ENCODE measurements around the gene MAPK8IP2.
"Not testable (repeated sequence)": the region's sequence is repeated elsewhere in the genome, so short reads cannot be mapped to it uniquely, and the experiment has no call there.

Gene MAPK8IP2

DNA sequence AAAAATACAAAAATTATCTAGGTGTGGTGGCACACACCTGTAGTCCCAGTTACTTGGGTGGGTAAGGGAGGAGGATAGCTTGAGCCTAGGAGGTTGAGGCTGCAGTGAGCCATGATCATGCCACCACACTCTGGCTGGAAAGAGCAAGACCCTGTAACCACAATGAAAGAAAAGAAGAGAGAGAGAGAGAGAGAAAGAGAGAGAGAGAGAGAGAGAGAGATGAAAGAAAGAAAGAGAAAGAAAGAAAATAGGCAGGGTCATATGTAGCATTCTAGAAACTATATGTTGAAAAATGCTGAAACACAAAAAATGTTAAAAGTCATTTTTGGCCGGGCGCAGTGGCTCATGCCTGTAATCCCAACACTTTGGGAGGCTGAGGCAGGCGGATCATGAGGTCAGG is 13.7 kb downstream of the MAPK8IP2 start:
- DNase-seq: not testable (repeated sequence)

DNA sequence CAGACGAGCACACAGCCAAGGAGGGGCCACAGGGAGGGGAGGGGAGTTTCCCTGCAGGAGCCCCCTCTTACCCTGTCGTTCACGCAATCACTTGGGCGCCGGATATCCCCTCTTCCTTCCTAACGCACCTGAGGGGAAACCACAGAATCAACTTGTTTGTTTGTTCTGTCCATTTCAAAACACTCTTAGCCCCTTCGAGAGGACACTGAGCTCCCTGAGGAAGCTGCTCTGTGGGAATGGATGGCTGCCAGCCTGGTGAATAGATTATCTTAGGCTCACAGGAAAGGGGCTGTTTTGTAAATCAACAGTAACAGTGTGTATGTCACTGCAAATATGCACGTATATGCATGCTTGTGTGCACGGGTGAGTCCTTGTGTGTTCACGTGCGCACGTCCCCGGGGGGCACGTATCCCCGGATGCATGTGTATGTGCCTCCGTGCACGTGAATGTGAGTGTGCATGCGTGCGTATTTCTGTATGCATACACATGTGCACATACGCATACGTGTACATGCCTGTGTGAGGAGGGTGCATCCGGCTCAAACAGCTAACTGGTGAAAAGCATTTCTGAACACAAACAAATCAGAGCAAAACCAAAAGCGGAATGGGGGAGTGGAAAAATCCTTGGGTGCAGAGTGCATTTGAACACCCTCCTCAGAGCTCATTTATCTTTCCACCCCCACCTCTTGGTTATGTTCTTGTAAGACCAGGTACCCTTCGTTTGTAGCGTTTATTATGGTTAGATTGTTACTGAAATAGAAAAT is 20.2 kb downstream of the MAPK8IP2 start:
- peak; percentile 86 for DNase-seq

DNA sequence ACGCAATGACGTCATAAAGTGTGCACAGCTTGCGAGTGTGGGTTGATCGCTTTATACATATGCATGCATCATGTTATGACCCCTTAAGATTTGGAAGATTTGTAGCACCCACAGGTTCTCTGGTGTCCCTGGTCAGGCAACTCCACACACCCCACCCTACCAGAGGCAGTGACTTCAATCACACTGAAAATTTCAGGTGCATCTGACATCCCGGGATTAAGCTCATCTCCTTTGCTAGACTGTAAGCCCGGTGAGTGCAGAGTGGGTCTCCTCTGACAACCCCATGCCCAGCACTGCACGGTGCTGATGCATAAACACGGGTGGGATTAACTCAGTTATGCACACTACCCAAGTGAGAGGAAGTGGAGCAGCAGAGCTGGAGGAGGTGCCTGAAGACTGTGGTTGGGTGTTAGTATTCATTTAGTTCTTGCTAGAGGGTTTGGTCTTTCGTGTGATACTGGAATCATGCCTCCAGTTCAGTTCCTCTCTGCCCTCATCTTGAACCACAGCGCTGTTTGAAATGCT is 20.8 kb downstream of the MAPK8IP2 start:
- DNase-seq: no peak

DNA sequence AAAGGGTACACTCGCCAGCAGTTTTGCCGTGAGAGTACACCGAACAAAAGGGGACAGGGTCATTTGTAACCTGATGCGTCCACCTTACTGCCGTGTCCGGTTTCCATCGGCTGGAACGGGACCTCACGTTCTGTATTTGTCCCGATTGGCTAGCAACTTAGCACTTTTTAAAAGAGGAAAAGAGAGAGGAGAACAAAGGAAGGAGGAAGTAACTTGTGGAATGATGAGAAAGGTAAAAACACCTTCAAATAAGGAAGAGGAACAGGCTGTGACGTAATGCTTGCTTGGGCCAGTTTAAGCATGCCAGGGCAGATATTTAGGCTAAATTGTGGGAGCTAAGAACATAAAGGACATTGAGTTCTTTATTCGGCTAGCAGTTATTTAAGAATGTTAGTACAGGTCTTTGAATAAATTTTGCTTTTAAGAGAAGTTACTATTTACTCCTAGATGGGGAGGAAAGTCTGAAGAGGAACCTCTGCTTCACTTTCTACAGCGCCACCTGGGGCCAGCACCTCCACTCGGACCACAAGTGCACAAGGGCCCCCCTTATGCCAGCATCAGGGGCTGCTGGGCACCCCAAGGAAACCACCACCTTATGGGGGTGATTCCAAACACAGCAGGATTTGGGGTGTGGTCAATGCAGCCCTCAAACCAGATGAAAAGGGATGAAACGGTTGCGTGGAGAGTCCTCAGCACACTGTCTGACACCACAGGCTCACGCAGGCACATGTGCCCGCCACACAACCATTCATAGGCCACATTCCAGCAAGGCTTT is 21.5 kb downstream of the MAPK8IP2 start:
- DNase-seq: no peak

DNA sequence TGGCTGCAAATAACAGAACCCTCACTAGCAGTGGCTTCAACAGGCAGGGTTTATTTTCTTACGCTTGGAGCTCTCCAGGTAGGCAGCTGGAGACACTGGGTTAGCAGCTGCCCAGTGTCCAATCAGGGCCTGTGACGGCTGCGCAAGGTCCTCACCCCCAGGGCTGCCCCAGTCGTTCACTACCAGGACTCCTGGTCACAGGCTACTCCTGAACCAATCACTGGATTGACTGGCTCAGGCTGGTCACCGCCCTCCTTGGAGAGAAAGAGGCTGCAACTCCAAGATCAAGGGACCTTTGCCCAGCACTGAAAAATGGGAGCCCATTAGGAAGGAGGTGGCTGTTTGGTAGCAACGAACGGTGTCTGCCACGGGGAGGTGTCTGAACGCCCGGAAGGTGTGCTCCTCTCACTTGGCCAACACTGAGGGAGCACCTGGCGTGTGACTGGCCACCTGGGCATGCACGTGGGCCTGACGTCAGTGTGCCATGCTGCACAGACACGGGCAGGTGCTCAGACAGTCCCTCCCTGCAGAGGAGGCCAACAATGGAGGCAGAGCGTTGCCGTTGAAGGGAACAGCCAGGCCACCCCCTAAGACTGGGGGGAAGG is 22.2 kb downstream of the MAPK8IP2 start:
- DNase-seq: no peak

DNA sequence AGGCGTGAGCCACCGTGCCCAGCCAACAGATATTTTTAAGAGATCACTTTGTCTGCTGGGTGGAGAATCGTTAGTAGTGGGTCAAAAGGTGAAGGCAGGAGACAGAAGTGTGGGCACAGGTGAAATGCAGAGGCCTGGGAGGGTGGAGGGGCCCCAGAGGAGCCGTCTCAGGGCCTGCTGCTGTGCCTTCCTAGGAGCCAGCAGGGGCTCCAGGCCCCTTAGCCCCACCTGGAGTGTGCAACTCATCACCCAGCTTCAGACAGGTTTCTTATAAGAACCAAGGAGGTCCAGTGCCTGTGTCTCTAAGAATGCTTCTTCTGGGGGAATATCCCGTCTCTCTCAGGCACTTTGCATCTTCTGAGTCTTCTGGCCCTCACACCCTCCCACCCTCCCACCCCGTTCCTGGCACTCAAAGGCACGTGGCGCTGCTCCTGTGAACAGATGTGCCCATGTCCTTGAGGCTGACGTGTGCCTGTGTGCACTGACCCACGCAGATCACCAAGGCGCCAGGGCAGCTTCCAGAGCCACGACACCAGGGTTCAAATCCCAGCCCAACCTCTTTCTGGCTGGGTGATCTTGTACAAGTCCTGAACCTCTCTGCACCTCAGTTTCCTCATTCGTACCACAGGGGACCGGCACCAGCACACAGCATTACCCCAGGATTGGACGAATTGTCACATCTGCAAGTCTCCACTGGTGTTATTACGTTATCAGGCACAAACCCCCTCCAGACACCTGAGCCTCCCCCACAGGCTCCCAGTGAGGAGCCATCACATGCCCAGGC is 23.9 kb downstream of the MAPK8IP2 start:
- no peak for DNase-seq

DNA sequence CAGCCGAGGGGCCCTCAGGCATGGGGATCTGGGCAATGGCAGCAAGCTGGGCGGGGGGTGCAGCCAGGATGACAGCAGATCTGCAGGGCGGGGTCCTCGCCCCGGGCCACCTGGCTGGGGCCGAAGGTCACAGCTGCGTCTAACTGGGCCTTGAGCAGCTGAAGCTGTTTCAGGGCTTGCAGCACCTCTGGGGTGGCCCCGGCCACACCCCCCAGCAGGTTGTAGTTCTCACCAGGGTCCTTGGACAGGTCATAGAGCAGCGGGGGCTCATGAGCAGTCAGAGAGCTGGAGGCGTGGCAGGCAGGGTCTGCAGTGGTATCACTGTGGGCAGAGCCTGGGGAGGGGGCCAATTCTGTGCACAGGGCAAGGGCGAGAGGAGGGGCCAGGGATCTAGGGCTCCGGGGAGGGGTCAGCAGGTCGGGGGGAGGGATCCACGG is 24.6 kb downstream of the MAPK8IP2 start:
- no peak for DNase-seq

DNA sequence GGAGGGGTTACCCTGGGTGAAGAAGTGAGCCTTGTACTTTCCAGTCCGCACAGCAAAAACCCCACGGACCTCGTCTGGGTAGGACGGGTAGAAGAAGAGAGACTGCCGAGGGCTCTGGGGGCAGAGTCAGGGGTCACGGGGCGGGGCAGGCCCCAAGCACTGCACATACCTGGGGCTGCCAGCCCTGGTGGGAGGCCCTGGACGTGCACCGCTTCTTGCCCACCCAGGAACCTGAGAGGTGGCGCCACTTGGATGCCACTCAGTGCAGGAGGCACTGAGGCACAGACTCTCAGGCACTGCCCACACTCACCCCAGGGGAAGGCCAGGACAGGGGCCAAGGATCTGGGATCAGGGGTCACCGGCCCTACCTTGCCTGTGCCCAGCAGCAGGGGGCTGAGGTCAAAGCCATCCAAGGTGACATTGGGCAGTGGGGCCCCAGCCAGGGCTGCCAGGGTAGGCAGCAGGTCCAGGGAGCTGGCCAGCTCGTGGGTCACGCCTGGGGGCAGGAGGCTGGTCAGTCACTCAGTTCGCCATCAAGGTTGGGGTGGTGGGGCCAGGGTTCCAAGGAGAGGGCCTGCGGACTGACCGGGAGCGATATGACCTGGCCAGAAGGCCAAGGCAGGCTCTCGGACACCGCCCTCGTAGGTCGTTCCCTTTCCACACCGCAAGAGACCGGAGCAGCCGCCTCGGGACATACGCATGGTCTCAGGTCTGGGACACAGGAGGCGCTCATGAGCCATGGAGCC is 25.1 kb downstream of the MAPK8IP2 start:
- DNase-seq: no peak

DNA sequence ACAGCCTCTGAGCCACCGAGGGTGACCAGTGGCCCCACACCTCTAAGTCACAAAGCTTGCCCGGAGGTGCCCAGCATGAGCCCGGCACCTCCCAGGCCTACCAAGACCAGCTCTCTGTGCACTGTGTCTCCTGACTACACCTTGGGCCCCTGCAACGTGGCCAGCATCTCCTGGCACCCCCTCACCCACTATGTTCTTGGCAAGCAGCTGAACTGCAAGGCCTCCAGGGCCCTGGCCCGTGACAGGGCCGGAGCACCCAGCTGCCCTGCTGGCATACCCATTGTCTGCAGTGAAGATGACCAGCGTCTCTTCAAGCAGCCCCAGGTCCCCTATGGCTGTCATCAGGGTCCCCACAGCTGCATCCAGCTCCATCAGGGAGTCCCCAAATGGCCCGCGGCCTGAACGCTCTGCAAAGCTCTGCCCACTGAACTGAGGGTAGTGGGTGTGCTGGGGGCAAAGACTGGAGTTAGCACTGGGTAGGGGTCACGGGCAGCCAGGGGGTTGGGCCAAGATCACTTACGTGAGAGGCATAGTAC is 25.8 kb downstream of the MAPK8IP2 start:
- DNase-seq: no peak

DNA sequence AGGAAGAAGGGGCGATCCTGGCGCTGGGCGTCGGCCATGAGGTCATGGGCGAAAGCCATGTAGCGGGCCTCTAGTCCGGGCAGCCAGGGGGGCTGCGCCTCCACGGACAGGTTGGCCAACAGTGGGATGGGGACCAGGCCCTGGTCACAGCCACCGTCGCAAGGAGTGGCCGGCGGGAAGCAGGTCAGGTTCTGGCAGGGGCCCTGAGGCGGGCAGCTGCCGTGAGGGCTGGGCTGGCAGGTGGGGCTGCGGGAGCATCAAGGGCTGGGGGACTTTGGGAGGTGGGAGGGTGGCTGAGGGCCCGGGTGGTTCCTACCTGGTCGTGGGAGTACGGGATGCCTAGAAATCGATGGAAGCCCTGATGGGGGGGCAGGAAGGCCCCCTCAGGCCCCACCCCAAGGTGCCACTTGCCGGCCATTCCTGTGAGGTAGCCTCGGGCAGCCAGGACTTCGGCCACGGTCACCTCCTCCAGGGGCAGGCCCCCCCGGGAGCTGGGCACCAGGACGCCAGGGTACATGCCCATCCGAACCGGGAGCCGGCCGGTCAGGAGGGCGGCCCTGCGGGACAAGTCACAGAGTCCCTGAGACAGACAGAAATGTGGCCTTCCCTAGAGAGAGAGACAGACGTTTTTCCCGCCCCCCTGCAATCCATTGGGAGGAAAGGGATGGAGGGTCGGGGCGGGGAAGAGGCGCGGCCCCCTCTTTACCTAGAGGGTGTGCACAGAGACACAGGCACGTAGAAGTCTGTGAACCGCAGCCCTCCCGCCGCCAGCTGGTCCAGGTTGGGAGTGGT is 26.5 kb downstream of the MAPK8IP2 start:
- no peak for DNase-seq

DNA sequence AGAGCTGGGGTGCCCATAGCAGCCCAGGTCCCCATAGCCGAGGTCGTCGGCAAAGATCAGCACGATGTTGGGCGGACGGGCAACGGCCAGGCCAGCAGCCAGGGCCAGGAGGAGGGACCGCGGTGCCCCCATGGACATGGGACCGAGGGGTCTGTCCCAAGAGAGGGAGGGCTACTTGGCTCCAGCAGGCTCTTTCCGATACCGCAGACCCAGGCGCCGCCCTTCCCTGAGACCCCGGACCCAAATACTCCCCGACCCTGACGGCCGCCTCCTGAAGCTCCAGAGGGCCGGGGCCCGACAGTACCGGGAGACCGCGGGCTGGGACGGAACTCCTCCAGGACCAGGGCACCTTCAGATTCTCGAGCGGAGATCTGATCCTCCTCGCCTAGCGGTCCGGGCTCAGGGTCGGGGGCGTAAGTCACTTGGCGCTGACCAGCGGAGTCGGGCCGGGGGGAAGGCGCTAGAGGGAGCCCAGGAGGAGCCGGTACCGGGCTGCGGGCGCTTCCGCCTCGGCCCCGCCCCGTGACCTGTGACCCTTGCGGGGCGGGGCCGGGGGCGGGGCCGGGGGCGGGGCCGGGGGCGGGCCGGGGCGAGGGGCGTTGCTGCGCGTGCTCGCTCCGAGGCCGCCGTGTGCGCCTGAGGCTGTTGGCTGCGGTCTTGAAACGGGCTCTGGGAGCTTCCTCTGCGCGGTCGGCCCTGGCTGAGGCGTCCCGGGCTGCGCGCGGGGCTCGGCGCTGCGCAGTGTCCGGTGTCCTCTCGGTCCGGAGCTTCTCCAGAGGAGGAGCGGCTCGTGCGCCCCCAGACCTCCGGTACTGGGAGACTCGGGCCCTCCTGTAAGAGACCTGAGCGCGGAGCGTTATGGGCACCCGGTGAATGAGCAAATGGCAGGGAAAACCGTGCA is 27.3 kb downstream of the MAPK8IP2 start, which contains the start of gene ARSA:
Gene ARSA (minus strand): TSS at position 511 of the 901 bp plus-strand sequence. CDS start 373 bp downstream, at position 138.
- DNase-seq: peak; percentile 69

DNA sequence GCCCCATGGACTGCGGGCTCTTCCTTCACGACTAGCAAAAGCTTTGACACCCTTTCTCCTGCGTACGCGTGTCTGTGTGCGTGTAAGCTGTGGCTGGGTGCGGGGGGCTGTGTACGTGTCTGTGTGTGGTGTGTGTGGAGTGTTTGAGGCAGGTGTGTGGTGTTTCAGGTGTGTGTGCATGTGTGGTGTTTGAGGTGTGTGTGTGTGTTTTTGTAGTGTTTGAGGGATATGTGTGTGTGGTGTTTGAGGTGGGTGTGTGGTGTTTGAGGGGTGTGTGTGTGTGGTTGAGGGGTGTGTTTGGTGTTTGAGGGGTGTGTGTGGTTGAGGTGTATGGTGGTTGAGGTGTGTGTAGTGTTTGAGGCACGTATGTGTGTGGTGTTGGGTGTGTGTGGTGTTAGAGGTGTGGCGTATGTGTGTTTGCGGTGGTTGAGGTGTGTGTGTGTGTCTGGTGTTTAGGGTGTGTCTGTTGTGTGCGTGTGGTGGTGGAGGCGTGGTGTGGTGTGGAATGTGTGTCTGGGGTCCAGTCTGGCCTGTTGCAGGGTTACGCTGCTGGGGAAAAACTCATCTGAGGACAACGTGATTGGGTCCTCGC is 28.0 kb downstream of the MAPK8IP2 start:
- DNase-seq: no peak

DNA sequence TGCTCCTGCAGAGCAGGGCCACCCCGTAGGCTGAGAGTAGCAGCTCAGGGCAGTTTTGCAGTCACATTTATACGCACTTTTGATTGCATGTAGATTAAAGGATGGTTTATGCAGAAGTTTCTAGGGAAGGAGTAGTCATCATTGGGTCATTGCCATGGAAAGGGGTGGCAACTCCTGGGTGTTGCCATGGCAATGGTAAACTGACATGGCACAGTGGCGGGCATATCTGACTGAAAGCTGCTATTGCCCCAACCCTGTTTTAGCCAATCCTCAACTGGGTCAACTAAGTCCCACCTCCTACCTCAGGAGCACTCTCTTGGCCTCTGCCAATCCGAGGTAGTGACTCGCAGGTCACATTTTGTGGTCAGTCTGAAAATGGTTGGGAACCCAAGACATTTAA is 29.8 kb downstream of the MAPK8IP2 start:
- DNase-seq: no peak

DNA sequence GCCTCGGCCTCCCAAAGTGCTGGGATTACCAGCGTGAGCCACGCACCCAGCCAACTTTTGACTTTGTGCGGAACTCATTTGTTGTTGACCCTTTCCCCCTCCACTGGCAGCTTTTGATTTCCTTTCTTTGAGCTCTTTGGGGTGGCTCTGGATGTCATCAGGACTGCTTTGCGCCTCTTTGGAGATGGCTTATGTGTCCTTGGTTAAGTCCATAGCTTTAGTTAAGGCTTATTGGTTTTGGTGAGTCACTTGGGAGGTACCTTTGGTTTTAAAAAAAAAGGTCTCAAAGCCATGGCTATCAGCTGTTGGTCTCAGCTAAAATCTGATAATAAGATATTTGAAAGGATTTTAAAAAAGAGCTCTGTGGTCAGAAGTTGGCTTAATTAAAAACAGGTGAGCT is 32.5 kb downstream of the MAPK8IP2 start:
- DNase-seq: no peak

DNA sequence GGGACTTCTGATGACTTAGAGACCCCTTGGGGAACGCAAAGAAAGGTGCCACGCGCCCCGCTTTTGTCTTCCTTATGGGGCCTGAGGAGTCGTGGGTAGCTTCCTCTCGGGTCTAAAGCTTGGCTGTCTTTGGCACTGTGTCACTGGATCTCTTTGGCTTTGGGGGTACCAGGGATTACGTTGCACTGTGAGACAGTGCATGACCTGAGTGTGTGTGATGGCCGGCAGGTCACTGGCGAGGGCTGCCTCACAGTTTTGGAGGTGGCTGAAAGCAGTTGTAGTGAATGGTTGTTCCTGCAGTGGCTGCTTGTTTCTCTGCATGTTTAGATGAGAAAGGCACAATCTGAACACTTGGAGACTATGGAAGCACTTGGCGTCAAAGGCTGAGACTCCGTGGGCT is 33.2 kb downstream of the MAPK8IP2 start:
- DNase-seq: no peak

DNA sequence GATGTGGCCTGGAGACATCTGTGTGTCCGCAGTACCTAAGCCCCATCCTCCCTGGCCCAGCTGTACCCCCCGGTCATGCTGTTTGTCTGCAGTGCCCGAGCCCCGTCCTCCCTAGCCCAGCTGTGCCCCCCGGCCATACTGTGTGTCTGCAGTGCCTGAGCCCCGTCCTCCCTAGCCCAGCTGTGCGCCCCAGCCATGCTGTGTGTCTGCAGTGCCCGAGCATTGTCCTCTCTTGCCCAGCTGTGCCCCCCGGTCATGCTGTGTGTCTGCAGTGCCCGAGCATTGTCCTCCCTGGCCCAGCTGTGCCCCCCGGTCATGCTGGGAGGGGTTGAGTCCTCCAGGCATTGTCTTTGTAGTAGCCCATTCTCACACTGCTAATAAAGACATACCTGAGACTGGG is 35.0 kb downstream of the MAPK8IP2 start:
- DNase-seq: no peak

DNA sequence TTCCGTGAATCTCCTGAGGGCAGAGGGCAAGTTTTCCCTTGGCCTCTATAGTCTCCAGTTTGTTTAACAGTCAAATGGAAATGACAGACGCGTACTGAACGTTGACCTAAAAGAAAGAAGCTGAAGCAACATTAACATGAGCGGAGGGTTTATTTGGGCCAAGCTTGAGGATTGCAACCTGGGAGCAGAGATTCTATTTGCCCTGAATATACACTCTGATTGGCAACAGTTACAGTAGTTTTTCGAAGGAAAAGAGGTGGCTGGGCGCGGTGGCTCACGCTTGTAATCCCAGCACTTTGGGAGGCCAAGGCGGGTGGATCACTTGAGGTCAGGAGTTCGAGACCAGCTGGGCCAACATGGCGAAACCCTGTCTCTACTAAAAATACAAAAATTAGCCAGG is 39.7 kb downstream of the MAPK8IP2 start:
- DNase-seq: not testable (repeated sequence)

DNA sequence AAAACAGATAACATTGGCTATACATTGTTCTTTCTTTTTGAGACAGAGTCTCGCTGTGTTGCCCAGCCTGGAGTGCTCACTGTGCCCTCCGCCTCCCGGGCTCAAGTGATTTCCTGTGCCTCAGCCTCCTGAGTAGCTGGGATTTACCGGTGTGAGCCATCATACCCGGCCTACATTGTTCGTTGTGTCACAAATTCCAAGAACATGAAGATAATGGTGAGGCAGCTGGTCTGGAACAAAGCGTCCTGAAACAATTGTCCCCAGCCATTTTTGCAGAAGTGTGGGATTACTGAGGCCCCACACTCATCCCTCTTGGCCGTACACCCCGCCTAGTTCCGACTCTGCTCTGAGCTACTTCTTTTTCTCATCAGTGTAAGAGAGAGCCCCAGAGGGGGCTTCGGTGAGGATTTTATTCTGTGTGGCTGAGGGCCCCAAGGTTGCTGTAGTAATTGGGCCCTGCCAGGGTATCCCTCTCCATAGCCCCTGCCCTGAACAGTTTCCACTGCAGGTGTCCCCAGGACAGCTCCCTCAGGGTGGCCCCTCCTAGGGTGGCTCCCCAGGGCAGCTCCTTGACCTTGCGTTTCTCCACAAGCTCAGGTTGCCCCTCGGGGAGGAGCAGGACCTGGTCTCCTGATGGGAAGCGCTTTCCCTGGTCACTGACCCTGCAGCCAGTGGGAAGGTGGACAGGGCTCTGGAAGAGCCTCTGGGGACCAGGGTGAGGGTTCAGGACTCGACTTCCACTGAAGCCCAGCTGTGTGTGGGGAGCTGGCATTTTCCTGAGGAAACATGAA is 40.5 kb downstream of the MAPK8IP2 start:
- no peak for DNase-seq

All from activated CD8-positive, alpha-beta memory T cell treated with anti-CD3 and anti-CD28 coated beads, Interleukin-2, amount 50 U/mL, for 4 hours (primary cell).